Measurements from ENCODE around the gene TJP2.

DNA sequence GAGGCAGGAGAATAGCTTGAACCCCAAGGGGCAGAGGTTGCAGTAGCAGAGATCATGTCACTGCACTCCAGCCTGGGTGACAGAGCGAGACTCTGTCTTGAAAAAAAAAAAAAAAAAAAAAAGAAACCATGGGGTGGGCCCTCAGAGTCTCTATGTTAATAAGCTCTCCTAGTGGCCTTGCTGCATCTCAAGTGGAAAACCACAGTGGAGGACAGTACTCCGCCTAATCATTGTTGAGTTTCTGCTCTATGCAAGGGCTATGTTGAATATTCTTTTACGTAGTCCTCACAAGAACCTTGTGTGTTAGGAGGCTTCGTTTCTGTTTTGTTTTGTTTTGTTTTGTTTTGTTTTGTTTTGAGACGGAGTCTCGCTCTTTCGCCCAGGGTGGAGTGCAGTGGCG lies 48.9 kb downstream of the TJP2 start:
- TF ChIP-seq, protein P1, sequence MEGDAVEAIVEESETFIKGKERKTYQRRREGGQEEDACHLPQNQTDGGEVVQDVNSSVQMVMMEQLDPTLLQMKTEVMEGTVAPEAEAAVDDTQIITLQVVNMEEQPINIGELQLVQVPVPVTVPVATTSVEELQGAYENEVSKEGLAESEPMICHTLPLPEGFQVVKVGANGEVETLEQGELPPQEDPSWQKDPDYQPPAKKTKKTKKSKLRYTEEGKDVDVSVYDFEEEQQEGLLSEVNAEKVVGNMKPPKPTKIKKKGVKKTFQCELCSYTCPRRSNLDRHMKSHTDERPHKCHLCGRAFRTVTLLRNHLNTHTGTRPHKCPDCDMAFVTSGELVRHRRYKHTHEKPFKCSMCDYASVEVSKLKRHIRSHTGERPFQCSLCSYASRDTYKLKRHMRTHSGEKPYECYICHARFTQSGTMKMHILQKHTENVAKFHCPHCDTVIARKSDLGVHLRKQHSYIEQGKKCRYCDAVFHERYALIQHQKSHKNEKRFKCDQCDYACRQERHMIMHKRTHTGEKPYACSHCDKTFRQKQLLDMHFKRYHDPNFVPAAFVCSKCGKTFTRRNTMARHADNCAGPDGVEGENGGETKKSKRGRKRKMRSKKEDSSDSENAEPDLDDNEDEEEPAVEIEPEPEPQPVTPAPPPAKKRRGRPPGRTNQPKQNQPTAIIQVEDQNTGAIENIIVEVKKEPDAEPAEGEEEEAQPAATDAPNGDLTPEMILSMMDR (conservative IDR thresholded peaks at IDR 0.05; ENCODE audit: low read depth, low read length) = no peak
- TF ChIP-seq POLR2A (IDR thresholded peaks at IDR 0.05; ENCODE audit: low read depth, low read length) (no peak), MAZ (IDR thresholded peaks at IDR 0.05; ENCODE audit: borderline replicate concordance, low read depth, low read length) (no peak), SMC3 (IDR thresholded peaks at IDR 0.05; ENCODE audit: low read depth, low read length) (no peak), CEBPB (IDR thresholded peaks at IDR 0.05; ENCODE audit: low read depth, low read length) (no peak), RAD21 (IDR thresholded peaks at IDR 0.05; ENCODE audit: low read length) (no peak), MXI1 (IDR thresholded peaks at IDR 0.05; ENCODE audit: borderline replicate concordance, low read depth, low read length) (no peak), RFX5 (IDR thresholded peaks at IDR 0.05; ENCODE audit: low read depth, low read length) (no peak), BHLHE40 (IDR thresholded peaks at IDR 0.05; ENCODE audit: low read depth, low read length) (no peak), RCOR1 (IDR thresholded peaks at IDR 0.05; ENCODE audit: insufficient replicate concordance, low read length) (no peak), CHD1 (IDR thresholded peaks at IDR 0.05; ENCODE audit: low read depth, low read length) (no peak)
- TF ChIP-seq, protein P2, sequence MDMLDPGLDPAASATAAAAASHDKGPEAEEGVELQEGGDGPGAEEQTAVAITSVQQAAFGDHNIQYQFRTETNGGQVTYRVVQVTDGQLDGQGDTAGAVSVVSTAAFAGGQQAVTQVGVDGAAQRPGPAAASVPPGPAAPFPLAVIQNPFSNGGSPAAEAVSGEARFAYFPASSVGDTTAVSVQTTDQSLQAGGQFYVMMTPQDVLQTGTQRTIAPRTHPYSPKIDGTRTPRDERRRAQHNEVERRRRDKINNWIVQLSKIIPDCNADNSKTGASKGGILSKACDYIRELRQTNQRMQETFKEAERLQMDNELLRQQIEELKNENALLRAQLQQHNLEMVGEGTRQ (IDR thresholded peaks at IDR 0.05; ENCODE audit: low read depth, low read length) = no peak
- TF ChIP-seq, protein P3, sequence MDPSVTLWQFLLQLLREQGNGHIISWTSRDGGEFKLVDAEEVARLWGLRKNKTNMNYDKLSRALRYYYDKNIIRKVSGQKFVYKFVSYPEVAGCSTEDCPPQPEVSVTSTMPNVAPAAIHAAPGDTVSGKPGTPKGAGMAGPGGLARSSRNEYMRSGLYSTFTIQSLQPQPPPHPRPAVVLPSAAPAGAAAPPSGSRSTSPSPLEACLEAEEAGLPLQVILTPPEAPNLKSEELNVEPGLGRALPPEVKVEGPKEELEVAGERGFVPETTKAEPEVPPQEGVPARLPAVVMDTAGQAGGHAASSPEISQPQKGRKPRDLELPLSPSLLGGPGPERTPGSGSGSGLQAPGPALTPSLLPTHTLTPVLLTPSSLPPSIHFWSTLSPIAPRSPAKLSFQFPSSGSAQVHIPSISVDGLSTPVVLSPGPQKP (IDR thresholded peaks at IDR 0.05; ENCODE audit: borderline replicate concordance, low read depth, low read length) = no peak
